Left ventricle myocardium superior (tissue), 1 donor: ENCODE results near the gene RASA4. TPM values are rescaled to one million over a fixed set of nuclear protein-coding genes. Genes with fewer than 3 reads are reported as not detected.
"Not testable (repeated sequence)": the region's sequence is repeated elsewhere in the genome, so short reads cannot be mapped to it uniquely, and the experiment has no call there.

Experiments
- ATAC-seq: fragments of 200-7000 bp; cut with Tn5 transposase; one replicate; pipeline ENCODE4 v1.9.1; 2020; ENCODE audit warnings: mild to moderate bottlenecking, moderate library complexity
- DNase-seq: peaks from one replicate; pipeline ENCODE4 v3.0.0-alpha.2; 2020
- intact Hi-C: fragments of 100-400 bp; cut with micrococcal nuclease; formaldehyde crosslinking; loops from one replicate; pipeline ENCODE4 v1.11.0; 2022
- total RNA-seq: library from RNA; stranded (reverse); fragmentation: NEBNext Ultra II Directional; extraction: Animal tissue kit (Norgen Biotek cat#: 25700); gene quantifications from one replicate; pipeline ENCODE4 v1.2.1, GENCODE V29; 2021
- donor health status: DM: no; HTN: yes; CAD: no; lungs with severe emphysema.

The RASA4 gene
- total RNA-seq, 1 donor from 2014 or later = 20.2 TPM

GRCh38 chr7:102611013-102611674 lies 5.4 kb downstream of the RASA4 start:
- DNase-seq, intact Hi-C loops: not testable (repeated sequence)
- ATAC-seq = peak; percentile 77

- intact Hi-C loops, ATAC-seq: not testable (repeated sequence)
- peak; percentile 26 for DNase-seq
Observed at GRCh38 chr7:102610441-102610840, 6.1 kb downstream of the RASA4 start.

DNA sequence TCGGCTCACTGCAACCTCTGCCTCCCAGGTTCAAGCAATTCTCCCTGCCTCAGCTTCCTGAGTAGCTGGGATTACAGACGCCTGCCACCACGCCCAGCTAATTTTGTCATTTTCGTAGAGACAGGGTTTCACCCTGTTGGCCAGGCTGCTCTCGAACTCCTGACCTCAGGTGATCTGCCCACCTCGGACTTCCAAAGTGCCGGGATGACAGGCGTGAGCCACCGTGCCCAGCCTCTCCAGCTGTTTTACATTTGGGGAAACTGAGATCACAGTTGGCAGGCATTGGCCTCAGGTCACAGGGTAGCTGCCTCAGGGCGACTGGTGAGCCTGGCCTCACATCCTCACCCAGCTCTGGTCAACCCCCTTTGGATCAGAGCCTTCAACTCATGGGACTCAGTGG lies 6.8 kb downstream of the RASA4 start:
- intact Hi-C loops, ATAC-seq: not testable (repeated sequence)
- peak; percentile 8 for DNase-seq

DNA sequence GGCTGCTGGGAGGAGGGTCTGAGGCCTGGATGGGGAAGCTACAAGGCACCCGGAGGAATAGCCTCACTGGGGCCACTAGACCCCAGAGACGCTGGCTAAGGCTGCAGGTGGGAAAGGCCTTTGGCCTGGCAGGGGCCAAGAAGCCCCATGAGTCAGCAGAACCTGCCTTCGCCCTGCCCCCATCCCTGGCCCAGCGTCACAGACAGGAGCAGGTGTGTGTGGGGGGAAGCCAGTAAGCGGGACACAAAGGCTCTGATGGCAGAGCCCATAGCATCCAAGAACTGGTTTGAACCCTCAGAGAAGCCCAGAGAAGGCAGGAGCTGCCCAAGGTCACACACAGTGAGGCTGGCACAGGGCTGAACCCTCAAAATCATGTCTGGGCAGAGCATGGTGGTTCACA lies 9.7 kb downstream of the RASA4 start:
- DNase-seq, intact Hi-C loops, ATAC-seq: not testable (repeated sequence)

DNA sequence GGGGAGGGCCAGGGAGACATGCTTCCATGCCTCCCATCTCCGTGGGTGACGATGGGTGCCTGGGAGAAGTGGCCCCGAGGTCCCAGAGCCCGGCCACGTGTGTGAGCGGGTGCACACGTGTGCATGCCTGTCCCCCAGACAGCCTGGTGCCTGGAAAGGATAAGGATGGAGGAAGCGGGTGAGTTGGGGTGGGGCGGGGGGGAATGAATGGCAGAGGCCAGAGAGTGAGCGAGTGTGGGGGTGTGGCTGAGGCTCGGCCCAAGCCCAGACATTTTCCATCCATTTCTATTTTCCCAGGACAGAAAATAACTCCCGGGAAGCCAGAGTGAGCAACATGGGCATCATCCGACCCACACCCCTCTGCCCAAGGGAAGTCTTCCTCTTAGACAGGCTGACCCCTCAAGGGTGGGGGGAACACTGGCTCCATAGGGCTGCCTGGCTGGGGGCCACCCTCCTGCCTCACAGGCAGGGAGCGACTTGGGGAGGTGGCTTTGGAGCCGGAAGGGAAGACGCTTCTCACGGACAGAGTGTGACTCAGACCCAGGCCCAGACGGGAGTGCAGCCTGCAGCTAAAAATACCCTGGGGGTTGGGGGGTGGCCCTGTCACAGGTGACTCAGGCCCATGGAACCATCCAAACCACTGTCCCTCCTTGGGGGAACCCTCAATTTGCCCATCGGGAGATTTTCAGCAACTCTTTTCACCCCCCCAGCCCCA lies 12.0 kb downstream of the RASA4 start:
- intact Hi-C loops, DNase-seq: not testable (repeated sequence)
- peak; percentile 26 for ATAC-seq

DNA sequence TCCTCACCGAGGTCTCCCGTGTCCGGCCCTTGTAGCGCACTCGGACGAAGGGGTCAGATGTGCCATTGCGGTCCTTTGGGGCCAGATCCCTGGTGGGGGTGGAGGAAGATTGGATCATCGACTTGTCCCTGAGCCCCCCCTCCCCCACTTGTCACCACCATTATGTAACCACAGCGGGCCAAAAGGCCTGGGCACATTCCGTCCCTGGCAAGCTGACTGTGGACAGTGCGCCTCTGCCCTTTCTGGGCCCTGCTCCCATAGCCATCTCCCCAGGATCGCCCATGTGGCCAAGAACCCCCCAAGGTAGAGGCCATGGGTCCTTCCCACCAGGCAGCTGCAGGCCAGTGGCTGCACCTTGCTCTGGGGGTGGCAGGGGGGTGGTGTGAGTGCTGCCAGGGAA lies 14.2 kb downstream of the RASA4 start:
- ATAC-seq, intact Hi-C loops, DNase-seq: not testable (repeated sequence)

- DNase-seq, intact Hi-C loops, ATAC-seq: not testable (repeated sequence)
Observed at GRCh38 chr7:102599699-102600098, 16.9 kb downstream of the RASA4 start.

GRCh38 chr7:102596036-102596435 lies 20.5 kb downstream of the RASA4 start:
- intact Hi-C loops, DNase-seq, ATAC-seq: not testable (repeated sequence)

DNA sequence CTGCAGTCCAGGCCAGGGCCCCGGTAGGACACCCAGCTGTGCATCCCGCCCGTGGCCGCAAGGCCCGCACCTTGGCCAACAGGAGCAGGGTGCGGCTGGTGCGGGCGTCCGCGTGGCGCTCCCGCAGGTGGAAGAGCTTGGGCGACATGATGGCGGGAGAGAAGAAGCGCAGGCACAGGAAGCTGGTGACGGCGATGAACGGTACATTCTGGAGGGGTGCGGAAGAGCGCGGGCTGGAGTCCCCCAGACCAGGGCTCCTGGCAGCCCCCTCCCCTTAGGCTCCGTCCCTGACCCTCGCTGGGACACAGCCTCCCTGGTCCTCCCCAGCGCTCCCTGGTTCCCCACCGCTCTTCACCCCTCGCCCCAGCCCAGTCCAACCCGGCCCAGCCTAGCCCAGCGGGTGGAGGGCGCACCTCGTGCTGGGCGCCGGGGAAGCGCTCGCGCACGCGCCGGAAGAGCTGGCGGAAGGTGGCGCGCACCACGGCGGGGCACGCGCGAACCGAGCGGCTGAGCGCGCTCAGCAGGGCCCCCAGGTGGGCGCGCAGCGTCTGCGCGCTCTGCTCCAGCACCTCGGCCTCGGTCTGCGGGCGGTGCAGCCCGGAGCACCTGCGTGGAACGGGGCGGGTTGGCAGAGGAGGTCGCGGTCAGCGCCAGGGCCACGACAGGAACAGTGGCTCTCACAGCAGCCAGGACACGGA lies 22.8 kb downstream of the RASA4 start:
- intact Hi-C loops, DNase-seq: not testable (repeated sequence)
- peak; percentile 60 for ATAC-seq

GRCh38 chr7:102592477-102593019 lies 24.0 kb downstream of the RASA4 start:
- DNase-seq = peak; percentile 35
- ATAC-seq = peak; percentile 89
- intact Hi-C loops = not testable (repeated sequence)

DNA sequence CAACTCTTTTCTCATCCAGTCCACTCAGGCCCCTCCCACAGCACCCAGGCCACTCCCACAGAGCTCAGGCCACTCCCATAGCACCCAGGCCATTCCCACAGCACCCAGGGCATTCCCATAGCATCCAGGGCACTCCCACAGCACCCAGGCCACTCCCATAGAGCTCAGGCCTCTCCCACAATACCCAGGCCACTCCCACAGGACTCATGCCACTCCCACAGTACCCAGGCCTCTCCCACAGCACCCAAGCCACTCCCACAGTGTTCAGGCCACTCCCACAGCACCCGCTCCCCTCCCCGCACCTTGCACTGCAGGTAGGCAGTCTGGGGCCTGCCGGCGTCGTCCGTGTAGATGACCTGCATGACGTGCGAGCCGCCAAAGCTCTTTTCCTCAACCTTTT lies 26.7 kb downstream of the RASA4 start:
- ATAC-seq = peak; percentile 7
- intact Hi-C loops, DNase-seq: not testable (repeated sequence)

- ATAC-seq, intact Hi-C loops, DNase-seq: not testable (repeated sequence)
Observed at GRCh38 chr7:102583495-102583894, 33.1 kb downstream of the RASA4 start.

DNA sequence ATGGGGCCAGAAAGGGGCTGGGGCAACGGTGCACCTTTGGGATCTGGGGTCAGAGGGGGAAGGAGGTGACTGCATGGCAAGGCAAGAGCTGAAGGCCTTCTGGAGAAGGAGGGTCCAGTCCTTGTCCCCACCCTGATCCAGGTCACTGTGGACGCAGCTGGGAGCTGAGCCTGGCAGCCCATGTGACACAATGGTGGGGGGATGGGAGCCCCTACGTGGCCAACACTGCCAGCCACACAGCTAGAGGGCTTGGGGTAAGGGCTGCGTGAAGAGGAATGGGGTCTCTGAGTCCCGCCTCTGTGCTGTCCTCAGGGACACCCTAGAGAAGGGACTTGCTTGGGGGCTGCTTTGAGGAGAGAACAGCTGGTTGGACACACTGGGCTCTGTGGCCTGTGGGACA lies 34.8 kb downstream of the RASA4 start:
- ATAC-seq, intact Hi-C loops, DNase-seq: not testable (repeated sequence)

- intact Hi-C loops, DNase-seq: not testable (repeated sequence)
- peak; percentile 3 for ATAC-seq
Observed at GRCh38 chr7:102578486-102578885, 38.1 kb downstream of the RASA4 start.

DNA sequence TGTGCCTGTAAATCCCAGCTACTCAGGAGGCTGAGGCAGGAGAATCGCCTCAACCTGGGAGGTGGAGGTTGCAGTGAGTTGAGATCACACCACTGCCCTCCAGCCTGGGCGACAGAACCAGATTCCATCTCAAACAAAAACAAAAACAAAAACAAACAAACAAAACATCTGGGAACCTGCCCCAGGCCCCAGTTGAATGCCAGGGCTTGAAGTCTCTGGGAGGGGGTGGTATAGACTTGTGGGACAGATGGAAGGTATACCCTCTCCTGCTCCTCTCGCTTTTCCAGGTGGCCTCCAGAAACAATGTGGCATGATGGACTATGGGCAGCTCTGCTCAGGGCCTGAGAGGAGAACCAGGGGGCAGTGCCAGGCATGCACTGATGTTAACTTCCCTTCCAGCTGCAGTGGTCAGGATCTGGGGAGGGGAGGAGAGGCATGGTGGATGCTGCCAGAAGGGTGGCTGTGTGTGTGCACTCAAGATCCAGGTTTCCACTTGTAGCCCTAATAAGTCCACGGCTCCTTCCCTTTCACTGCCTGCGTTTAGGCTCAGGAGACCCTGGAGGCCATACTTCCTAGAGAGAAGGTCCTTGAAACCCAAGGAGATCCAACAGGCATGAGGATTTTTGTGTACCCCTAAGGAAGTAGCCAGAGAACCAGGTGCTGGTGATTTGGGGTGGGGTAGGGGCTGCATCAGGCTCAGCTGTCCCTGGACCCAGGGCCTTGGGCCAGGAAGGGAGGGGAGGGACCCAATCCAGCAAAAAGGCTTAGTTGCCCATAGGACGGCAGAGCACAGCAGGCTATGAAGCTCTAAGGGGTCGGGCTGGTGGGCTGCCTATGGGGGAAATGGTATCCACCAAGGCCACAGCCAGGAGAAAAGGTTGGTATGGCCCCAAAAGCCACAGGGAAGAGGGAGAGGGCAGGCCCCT lies 39.0 kb downstream of the RASA4 start:
- DNase-seq, intact Hi-C loops, ATAC-seq: not testable (repeated sequence)

GRCh38 chr7:102576363-102576762 lies 40.2 kb downstream of the RASA4 start:
- intact Hi-C loops, DNase-seq, ATAC-seq: not testable (repeated sequence)

- intact Hi-C loops, ATAC-seq, DNase-seq: not testable (repeated sequence)
Observed at GRCh38 chr7:102574607-102575006, 41.9 kb downstream of the RASA4 start.
